GM12878 (cell line): ENCODE data around the gene KRTAP12-4. TPM values are rescaled to one million over a fixed set of nuclear protein-coding genes. Genes with fewer than 3 reads are reported as not detected.

Experiments used
- ATAC-seq: fragments of 200-7000 bp; cut with Tn5 transposase; 3 replicates; pipeline ENCODE4 v1.9.1; 2020; ENCODE audit warnings: mild to moderate bottlenecking, moderate library complexity
- BruUV-seq: library from RNA; stranded (reverse); fragments of 400-500 nt; replicated peaks from 2 replicates; lab custom pipeline; 2021; lab: Mats Ljungman, UMichigan
- CTCF ChIA-PET: fragments of 300-600 bp; sonication (Branson Sonifier 250); formaldehyde crosslinking; extraction: SDS; loops from one replicate; lab custom pipeline; 2021; ENCODE audit warnings: inconsistent platforms; lab: Yijun Ruan, JAX
- POLR2A ChIA-PET: fragments of 350-600 bp; formaldehyde crosslinking; extraction: SDS; loops from one replicate; lab custom pipeline; 2021; ENCODE audit warnings: inconsistent platforms; lab: Charles Lee
- RAD21 ChIA-PET: fragments of 300-600 bp; sonication (Branson Sonifier 250); formaldehyde crosslinking; loops from one replicate; lab custom pipeline; 2023; ENCODE audit warnings: antibody characterized with exemption; ENCODE audit not compliant: unreplicated experiment; lab: Charles Lee
- SMC1A ChIA-PET: fragments of 300-600 bp; sonication (Branson Sonifier 250); formaldehyde crosslinking; loops from one replicate; lab custom pipeline; 2023; ENCODE audit not compliant: unreplicated experiment, uncharacterized antibody; lab: Charles Lee
- DNase-seq: peaks from one replicate; pipeline ENCODE4 v3.0.0-alpha.2; 2011; ENCODE audit warnings: low read depth, low spot score
- FAIRE-seq: peaks from 3 replicates; lab custom pipeline; 2011; peaks lifted over from hg19 to GRCh38; lab: Jason Lieb, UNC
- H2AFZ ChIP-seq: 2 replicates; pipeline ENCODE4 v1.6.0; 2011; ENCODE audit warnings: low read depth, low read length, control low read depth; ENCODE audit not compliant: control insufficient read depth
- H3K27ac ChIP-seq: 2 replicates; pipeline ENCODE4 v1.5.1; 2011; ENCODE audit warnings: control low read depth; ENCODE audit not compliant: control insufficient read depth, insufficient read depth
- H3K27me3 ChIP-seq, 2 experiments: replicated peaks in 1 of 2; 2 replicates each; pipeline versions ENCODE4 v1.6.0 to v1.6.1; 2011; ENCODE audit warnings: low read length in 1 of 2; ENCODE audit not compliant: control insufficient read depth in 2 of 2, insufficient read depth in 2 of 2
- H3K36me3 ChIP-seq, 2 experiments: 2 replicates each; pipeline ENCODE4 v1.5.1; 2011; ENCODE audit warnings: low read length in 1 of 2; ENCODE audit not compliant: control insufficient read depth in 2 of 2, insufficient read depth in 2 of 2
- H3K4me1 ChIP-seq: 2 replicates; pipeline ENCODE4 v1.6.1; 2011; ENCODE audit warnings: mild to moderate bottlenecking, low read length, moderate library complexity, mixed read lengths; ENCODE audit not compliant: control insufficient read depth, insufficient read depth
- H3K4me2 ChIP-seq: 2 replicates; pipeline ENCODE4 v1.6.0; 2011; ENCODE audit warnings: control low read depth; ENCODE audit not compliant: control insufficient read depth, insufficient read depth
- H3K4me3 ChIP-seq: fragments of 200-600 bp; sonication (generic); 2 replicates; pipeline ENCODE4 v1.5.1; 2016
- H3K79me2 ChIP-seq: 2 replicates; pipeline ENCODE4 v1.6.0; 2011; ENCODE audit warnings: low read length; ENCODE audit not compliant: control insufficient read depth, insufficient read depth
- H3K9ac ChIP-seq: 2 replicates; pipeline ENCODE4 v1.8.0; 2011; ENCODE audit warnings: low read length, control low read depth, mixed read lengths; ENCODE audit not compliant: control insufficient read depth, insufficient read depth
- H3K9me3 ChIP-seq: replicated peaks from 3 replicates; pipeline ENCODE4 v1.5.1; 2011; ENCODE audit warnings: mild to moderate bottlenecking, low read length; ENCODE audit not compliant: control insufficient read depth, insufficient read depth
- H4K20me1 ChIP-seq: 2 replicates; pipeline ENCODE4 v1.6.0; 2011; ENCODE audit not compliant: control insufficient read depth, insufficient read depth
- DPF2 ChIP-seq: fragments of 450-650 bp; IDR thresholded peaks from 2 replicates; pipeline ENCODE4 v1.6.1; 2017; ENCODE audit warnings: mild to moderate bottlenecking
- FOXM1 ChIP-seq: IDR thresholded peaks from 2 replicates; pipeline ENCODE4 v1.6.1; 2012; ENCODE audit warnings: low read depth, mild to moderate bottlenecking, inconsistent platforms, low read length, moderate library complexity
- KAT2A ChIP-seq: conservative IDR thresholded peaks from 2 replicates; pipeline ENCODE4 v1.6.1; 2011; ENCODE audit warnings: low read depth, low read length; ENCODE audit not compliant: control insufficient read depth
- RB1 ChIP-seq: fragments of 450-650 bp; formaldehyde crosslinking; IDR thresholded peaks from 2 replicates; pipeline ENCODE4 v1.6.1; 2017; ENCODE audit warnings: mild to moderate bottlenecking, borderline replicate concordance
- SMC3 ChIP-seq: IDR thresholded peaks from 2 replicates; pipeline ENCODE4 v1.6.1; 2011; ENCODE audit warnings: low read length, improper control_type of control experiment, borderline replicate concordance
- SPI1 ChIP-seq: IDR thresholded peaks from 2 replicates; pipeline ENCODE4 v1.6.1; 2011; ENCODE audit warnings: low read depth, mild to moderate bottlenecking, low read length, moderate library complexity, borderline replicate concordance; ENCODE audit not compliant: insufficient read depth
- ZBED1 ChIP-seq: IDR thresholded peaks from 2 replicates; pipeline ENCODE4 v1.6.1; 2016; ENCODE audit warnings: borderline replicate concordance
- ZNF217 ChIP-seq: fragments of 450-650 bp; IDR thresholded peaks from 2 replicates; pipeline ENCODE4 v1.6.1; 2017; ENCODE audit warnings: antibody characterized with exemption, mild to moderate bottlenecking
- WGBS: methylation state at CpG from one replicate; pipeline ENCODE4 v1.1.6; 2016; ENCODE audit warnings: low lambda C conversion rate; ENCODE audit not compliant: insufficient replicate concordance, insufficient coverage; ENCODE audit errors: missing lambda C conversion rate; 5-methylcytosine and 5-hydroxymethylcytosine counted together
- in situ Hi-C: fragments of 300-500 bp; cut with MboI; formaldehyde crosslinking; loops from 9 replicates; pipeline ENCODE4 v1.14.3; 2018; ENCODE audit warnings: mixed read lengths
- intact Hi-C: fragments of 100-400 bp; cut with micrococcal nuclease; formaldehyde crosslinking; loops from one replicate; pipeline ENCODE4 v1.14.2; 2022; ENCODE audit not compliant: unreplicated experiment
- polyA plus RNA-seq, 11 experiments: library from polyadenylated mRNA; depleted of rRNA in 4 of 11; unstranded in 6 of 11; stranded (reverse) in 5 of 11; fragments of >200 nt; fragmentation: Nextera tagmentation in 4 of 11; fragmentation: Illumina TruSeq in 1 of 11; extraction: Ambion mirVana in 4 of 11; extraction: Trizol in 1 of 11; gene quantifications; 1 replicate in 1 of 11; 2 replicates in 10 of 11; pipeline versions ENCODE4 v1.2.1 to v1.2.3, GENCODE V29; 2011 to 2016; ENCODE audit warnings: inconsistent platforms in 2 of 11, missing spikeins in 2 of 11, low read depth in 1 of 11
- total RNA-seq, 4 experiments: library from RNA; depleted of rRNA in 3 of 4; stranded (reverse); fragments of >200 nt in 3 of 4; fragmentation: Illumina TruSeq in 1 of 4; extraction: Trizol in 1 of 4; gene quantifications; 2 replicates each; pipeline versions ENCODE4 v1.2.1 to v1.2.3, GENCODE V29; 2013 to 2021
- TF ChIP-seq, protein P1 (sequence below): IDR thresholded peaks from 2 replicates; pipeline ENCODE4 v1.6.1; 2012; ENCODE audit warnings: low read depth, low read length, improper control_type of control experiment

KRTAP12-4 gene
- total and polyA plus RNA-seq, 10 of the 15 experiments (the other 5 are each of a cell fraction or from before 2014, with no cell fraction given): not detected

DNA sequence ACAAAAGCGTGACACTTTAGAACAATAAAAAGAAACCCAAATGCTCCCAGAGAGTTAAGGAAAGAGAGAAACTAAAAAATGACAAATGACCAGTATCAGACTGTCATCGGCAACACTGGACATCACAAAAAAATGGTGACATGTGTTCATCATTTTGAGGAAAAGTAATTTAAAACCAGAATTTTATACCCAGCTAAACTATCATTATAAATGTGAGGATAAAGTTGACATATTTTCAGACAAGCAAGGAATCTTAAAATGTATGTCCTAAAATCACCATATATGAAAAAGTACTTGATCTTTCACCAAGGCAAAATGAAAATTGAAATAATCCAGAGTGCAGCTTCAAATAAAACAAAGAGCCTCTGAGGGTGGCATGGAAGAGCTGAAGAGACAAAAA lies 9.6 kb downstream of the KRTAP12-4 start:
- FAIRE-seq: no peak
- CTCF ChIA-PET: no interaction called here
- intact Hi-C loops (no loop called here), in situ Hi-C loops (no loop called here)
- DNase-seq: no peak
- POLR2A ChIA-PET: interaction anchor here (0.7 kb wide), 1 partner anchor 613 kb away, joined by 5 read pairs; no protein-coding TSS in a partner anchor
- RAD21 ChIA-PET: no interaction called here
- Histone ChIP-seq H3K27ac (no peak overlapping the region), H3K4me1 (no peaks in the 10 kb centered on the region), H3K9ac (no peak overlapping the region), H3K27me3 (no peaks in the 10 kb centered on the region), H2AFZ (no peak overlapping the region), H3K9me3 (peaks cover 1% of the 10 kb centered on the region; the same call in 1 of the 3 replicates), H3K79me2 (no peaks in the 10 kb centered on the region), H4K20me1 (no peaks in the 10 kb centered on the region), H3K4me2 (no peak overlapping the region), H3K4me3 (no peak overlapping the region), H3K36me3 (no peaks in the 10 kb centered on the region)
- ATAC-seq: no peak
- SMC1A ChIA-PET: no interaction called here
- no TSS peak for BruUV-seq
- 31% methylated on average over 2 of the region's 2 CpGs for WGBS
- TF ChIP-seq ZBED1 (no peak), SMC3 (no peak), SPI1 (no peak), ZNF217 (no peak), FOXM1 (no peak), DPF2 (no peak), KAT2A (no peak), RB1 (no peak)
- TF ChIP-seq, protein P1, sequence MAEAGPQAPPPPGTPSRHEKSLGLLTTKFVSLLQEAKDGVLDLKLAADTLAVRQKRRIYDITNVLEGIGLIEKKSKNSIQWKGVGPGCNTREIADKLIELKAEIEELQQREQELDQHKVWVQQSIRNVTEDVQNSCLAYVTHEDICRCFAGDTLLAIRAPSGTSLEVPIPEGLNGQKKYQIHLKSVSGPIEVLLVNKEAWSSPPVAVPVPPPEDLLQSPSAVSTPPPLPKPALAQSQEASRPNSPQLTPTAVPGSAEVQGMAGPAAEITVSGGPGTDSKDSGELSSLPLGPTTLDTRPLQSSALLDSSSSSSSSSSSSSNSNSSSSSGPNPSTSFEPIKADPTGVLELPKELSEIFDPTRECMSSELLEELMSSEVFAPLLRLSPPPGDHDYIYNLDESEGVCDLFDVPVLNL: no peak
